HL-60/S4 treated with retinoic acid at 250 ng/mL for 4 days and 3 days (cell line): ENCODE measurements around the gene OBI1.

ENCODE experiments used
- in situ Hi-C: fragments of 300-500 bp; cut with MboI; formaldehyde crosslinking; loops from 2 replicates; pipeline ENCODE4 v1.7.0; 2022; ENCODE audit warnings: low sequenced_read_pairs

Gene OBI1

DNA sequence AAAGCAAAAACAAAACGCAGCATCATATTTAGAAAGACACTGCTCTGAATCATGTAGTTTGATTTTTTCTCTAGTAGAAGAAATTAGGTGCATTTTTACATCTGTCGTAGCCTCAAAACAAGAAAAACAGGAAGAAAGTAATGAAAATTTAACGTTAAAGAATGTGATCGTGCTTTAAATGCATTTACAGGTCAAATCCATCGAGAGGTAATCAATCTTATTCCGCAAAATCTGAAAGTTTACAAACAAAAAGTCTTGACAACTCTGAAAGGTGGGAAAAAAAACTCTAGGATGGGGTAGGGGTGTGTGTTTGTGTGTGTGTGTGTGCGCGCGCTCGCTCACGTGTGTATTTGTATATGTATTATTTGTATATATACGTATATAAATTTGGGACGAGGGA lies 65.8 kb downstream of the OBI1 start:
- in situ Hi-C loops = no loop called here

DNA sequence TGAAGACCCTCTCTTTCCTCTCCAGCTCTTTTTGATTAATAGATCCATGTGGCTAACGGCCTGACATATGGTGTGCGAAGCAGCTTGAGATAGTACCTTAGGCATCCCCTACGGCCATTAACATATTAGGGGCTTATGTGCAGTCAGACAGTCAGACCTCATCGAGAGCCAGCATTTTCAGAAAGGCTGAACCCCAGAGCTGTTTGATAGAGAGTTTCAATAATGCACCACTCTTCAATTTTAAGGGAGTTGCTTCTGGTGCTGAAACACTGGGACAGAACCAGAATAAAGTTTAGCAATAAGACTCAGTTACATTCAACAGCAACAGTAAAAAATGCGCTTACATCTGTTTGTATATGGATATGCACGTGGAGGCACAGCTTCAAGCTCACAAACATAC lies 66.4 kb downstream of the OBI1 start:
- in situ Hi-C loops = no loop called here

DNA sequence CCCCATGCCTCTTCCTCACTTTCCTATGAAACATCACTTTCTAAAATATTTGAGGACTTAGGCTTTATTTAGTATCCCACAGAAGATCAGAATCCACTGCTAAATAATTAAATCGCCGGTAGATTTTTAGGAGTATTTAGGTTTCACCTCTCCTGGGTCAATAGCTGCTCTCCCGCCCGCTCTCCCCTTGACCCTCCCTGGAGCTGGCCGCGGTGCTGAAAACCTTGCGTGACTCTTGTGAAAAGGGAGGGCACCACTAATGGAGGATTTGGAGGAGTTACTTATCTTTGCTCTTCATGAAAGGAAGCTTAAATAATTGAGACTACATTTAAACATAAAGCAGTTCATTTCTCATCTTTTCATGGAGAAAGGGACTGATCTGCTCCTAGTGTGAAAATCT lies 69.7 kb downstream of the OBI1 start:
- in situ Hi-C loops = no loop called here

DNA sequence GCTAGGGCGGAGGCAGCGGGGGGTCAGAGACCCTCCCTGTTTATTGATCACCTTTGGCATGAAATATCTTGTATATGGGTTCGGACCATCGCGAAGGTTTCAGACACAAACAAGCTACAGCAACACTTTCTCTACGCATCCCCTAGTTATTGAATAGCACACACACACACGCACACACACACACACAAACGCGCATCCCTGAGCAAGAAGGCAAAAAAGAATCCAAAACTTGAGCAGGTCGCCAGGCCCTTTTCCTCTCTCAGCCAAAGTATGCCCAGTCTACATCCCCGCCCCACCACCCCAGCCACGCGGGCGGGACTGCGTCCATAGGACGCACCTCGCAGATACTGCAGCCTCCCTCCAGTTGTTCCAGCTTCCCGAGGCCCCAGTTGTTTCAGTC lies 71.6 kb downstream of the OBI1 start:
- in situ Hi-C loops = no loop called here

DNA sequence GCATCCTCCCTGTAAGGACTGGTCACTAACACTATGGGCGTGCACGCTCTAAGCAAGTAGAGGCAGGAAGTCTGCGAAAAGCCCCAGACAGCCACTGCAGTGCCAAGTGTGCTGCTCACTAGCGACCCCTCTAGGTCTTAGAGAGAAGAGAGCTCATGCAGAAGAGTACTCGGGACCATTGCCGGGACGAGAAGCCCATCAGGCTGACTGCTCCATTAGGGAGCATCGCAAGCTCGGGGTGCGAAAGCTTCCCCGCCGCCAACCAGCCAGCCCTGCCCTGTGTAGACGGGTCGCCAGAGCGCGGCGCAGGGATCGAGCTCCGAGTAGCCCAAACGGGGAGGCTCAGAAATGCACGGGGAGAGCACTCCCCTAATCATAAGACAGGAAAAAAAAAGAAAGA lies 72.2 kb downstream of the OBI1 start:
- in situ Hi-C loops = no loop called here

DNA sequence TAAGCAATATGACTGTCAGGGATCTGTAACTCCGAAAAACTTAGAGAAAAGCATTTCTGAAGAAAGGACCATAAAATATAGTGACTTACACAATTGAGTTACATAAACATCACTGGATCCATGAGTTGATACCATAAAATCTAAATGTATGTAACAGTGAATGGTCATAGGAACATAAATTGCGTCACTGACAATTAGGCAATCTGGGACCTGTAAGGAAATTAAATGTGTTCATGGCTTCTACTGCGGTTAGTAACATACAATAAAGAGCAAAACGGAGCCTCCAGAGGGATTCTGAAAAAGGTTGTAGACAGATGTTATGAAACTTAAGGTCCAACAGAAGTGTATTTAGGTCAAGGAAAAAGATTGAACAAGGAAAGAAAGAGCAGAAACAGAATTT lies 82.7 kb downstream of the OBI1 start:
- in situ Hi-C loops = no loop called here

DNA sequence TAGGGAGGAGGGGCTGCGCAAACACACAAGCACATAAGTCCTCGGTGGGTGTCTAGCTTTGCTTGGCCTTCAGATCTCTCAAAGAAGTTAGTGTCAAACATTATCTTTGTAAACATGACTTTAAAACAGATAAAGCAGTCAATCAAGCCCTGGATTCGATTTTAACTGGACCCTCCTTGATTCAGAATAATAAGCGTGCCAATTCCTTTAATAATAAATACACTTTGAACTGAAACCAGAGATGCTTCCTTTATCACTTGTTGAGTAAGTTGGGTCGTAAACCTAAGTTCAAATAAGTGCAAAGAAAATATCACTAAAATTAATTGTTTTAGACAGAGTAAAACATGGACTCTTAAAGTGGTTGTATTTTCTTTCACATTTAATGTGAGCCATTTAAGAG lies 86.5 kb downstream of the OBI1 start:
- in situ Hi-C loops = no loop called here

DNA sequence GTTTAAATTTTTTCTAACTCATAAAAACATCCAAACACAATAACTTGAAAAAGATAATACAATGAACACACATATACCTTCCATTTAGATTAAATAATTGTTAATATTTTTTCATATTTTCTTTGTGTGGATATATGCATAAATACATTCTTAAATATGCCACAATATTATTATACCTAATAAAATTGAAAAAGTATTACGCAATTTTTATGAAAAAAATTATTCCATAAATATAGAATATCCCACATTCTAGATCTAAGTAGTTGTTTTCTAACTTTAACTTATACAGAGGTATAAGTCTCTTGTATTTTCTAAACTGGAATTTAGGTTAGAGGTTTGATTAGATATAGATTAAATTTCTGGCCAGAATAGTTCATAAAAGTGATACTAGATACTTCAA lies 89.9 kb downstream of the OBI1 start:
- in situ Hi-C loops = no loop called here

DNA sequence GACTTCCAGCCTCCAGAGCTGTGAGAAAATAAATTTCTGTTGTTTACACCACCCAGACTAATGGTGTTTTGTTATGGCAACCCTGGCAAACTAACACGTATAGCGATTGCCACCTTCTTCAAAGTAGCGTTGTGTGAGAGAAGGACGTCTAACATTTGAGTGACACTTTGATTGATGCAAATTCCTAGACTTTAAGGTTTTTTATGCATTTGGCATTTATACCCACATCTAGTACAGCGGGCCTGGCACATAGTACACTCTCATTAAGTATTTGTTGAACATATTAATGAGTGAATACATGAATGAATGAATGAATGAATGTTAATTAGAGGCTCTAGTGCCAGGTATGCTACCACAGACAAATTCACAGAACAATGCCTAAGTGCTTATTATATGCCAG lies 92.3 kb downstream of the OBI1 start:
- in situ Hi-C loops = no loop called here
